ENCODE results near the gene PTPRN.

GRCh38 chr2:219290381-219291171 is 18.6 kb downstream of the PTPRN start:
- no peak for TF ChIP-seq CTCF (IDR thresholded peaks at IDR 0.05)
- TF ChIP-seq POLR2A (IDR thresholded peaks at IDR 0.05), result no peak
